Tibial artery (tissue), 4 donors: Measurements from ENCODE around the gene ARHGAP9.
"Not testable (repeated sequence)": the region's sequence is repeated elsewhere in the genome, so short reads cannot be mapped to it uniquely, and the experiment has no call there.

Source experiments
- DNase-seq, 2 donors: peaks; one replicate each; pipeline ENCODE4 v3.0.0-alpha.2; 2019
- H3K27ac ChIP-seq, 2 donors: fragments of 200-600 bp; sonication (generic) in 1 of 2; 1 replicate in 1 of 2; 2 replicates in 1 of 2; pipeline ENCODE4 v1.5.1; 2018 to 2019; ENCODE audit warnings: mild to moderate bottlenecking in 1 of 2
- H3K27me3 ChIP-seq, 2 donors: fragments of 200-600 bp; sonication (generic) in 1 of 2; one replicate each; pipeline versions ENCODE4 v1.5.1 to v1.6.0; 2016 to 2019
- H3K36me3 ChIP-seq, 3 donors: fragments of 200-600 bp; sonication (generic) in 2 of 3; one replicate each; pipeline ENCODE4 v1.5.1; 2016 to 2019; ENCODE audit warnings: mild to moderate bottlenecking in 2 of 3
- H3K4me1 ChIP-seq, 4 donors: fragments of 200-600 bp; sonication (generic) in 2 of 4; 1 replicate in 3 of 4; 2 replicates in 1 of 4; pipeline ENCODE4 v1.5.1; 2016 to 2019
- H3K4me3 ChIP-seq, 2 donors: fragments of 200-600 bp; sonication (generic) in 1 of 2; 1 replicate in 1 of 2; 2 replicates in 1 of 2; pipeline ENCODE4 v1.5.1; 2018 to 2019; ENCODE audit warnings: mild to moderate bottlenecking in 2 of 2
- H3K9me3 ChIP-seq, 3 donors: fragments of 200-600 bp; sonication (generic) in 1 of 3; one replicate each; pipeline ENCODE4 v1.5.1; 2016 to 2019
- intact Hi-C: fragments of 100-400 bp; cut with DNase I; formaldehyde crosslinking; loops from one replicate; pipeline ENCODE4 v1.15.0; 2023; ENCODE audit warnings: low total_unique reads
- TF ChIP-seq, protein P1 (sequence below), 2 experiments: fragments of 200-600 bp in 1 of 2; fragments of 450-650 bp in 1 of 2; IDR thresholded peaks; one replicate each; pipeline ENCODE4 v1.5.1; 2017 to 2019; ENCODE audit warnings: antibody characterized with exemption in 2 of 2, mild to moderate bottlenecking in 1 of 2, moderate library complexity in 1 of 2

ARHGAP9 gene

DNA sequence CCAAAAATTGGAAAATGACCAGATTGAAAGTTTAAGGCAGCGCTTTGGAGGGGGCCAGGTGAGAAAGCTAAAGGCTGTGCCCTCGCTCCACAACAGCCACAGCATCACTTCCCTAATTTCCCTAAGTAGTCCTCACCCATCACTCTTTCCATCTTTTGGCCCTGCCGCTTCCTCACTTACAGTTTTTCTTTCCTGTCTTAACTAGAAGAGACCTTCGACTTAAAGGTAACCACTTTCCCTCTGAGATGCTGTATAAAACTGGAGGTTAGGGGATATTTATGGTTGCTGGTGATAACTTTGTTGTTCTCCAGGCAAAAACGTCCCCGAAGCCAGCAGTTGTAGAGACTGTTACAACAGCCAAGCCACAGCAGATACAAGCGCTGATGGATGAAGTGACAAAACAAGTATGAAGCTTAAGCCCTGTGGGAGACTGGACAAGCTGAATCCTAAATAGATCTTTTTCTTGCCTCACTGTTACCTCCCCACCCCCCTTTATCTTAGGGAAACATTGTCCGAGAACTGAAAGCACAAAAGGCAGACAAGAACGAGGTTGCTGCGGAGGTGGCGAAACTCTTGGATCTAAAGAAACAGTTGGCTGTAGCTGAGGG is 36.4 kb upstream of the ARHGAP9 start:
- Histone ChIP-seq H3K27ac (no peak overlapping the region), H3K36me3 (peaks cover 54 to 70% (median 66%) of the 10 kb centered on the region in 3 donors)

DNA sequence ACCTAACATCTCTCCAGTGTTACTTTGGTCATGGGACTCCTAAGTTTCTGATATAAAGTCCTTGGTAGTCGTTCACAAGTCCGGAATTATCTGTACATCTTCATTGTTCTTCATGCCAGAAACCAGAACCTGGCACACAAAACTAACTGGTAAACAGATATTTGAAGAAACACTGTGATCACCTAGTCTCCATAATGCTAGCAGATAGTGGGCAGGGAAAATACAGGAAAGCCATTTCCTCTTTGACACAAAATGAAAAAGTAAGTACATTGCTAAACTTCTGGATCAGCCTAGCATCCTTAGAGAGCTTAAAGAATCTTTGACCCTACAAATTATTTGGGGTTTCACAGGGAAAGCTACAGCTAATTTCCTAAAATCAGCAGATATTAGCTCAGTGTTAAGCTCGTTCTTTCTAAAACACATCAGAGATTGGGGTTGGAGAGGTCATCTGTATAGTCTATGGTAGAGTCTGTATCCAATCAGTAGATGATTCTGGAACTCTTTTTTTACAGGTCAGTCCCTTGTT is 35.8 kb upstream of the ARHGAP9 start:
- intact Hi-C loops, result no loop called here
- peaks cover 4 to 30% (median 26%) of the 10 kb centered on the region in 4 donors for H3K4me1 ChIP-seq
- H3K27ac ChIP-seq, result no peak overlapping the region

More for the DNA sequence above, 36.4 kb upstream of the ARHGAP9 start:
- DNase-seq, result no peak
- intact Hi-C loops, result no loop called here
- Histone ChIP-seq H3K9me3 (no peaks in the 10 kb centered on the region), H3K4me3 (no peak overlapping the region), H3K4me1 (peaks cover 4 to 33% (median 29%) of the 10 kb centered on the region in 4 donors), H3K27me3 (no peaks in the 10 kb centered on the region)
- TF ChIP-seq, protein P1, sequence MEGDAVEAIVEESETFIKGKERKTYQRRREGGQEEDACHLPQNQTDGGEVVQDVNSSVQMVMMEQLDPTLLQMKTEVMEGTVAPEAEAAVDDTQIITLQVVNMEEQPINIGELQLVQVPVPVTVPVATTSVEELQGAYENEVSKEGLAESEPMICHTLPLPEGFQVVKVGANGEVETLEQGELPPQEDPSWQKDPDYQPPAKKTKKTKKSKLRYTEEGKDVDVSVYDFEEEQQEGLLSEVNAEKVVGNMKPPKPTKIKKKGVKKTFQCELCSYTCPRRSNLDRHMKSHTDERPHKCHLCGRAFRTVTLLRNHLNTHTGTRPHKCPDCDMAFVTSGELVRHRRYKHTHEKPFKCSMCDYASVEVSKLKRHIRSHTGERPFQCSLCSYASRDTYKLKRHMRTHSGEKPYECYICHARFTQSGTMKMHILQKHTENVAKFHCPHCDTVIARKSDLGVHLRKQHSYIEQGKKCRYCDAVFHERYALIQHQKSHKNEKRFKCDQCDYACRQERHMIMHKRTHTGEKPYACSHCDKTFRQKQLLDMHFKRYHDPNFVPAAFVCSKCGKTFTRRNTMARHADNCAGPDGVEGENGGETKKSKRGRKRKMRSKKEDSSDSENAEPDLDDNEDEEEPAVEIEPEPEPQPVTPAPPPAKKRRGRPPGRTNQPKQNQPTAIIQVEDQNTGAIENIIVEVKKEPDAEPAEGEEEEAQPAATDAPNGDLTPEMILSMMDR (IDR thresholded peaks at IDR 0.05), result no peak

GRCh38 chr12:57514720-57515407 is 35.2 kb upstream of the ARHGAP9 start:
- intact Hi-C loops, result no loop called here
- Histone ChIP-seq H3K36me3 (peaks cover 56 to 81% (median 77%) of the 10 kb centered on the region in 3 donors), H3K27me3 (no peaks in the 10 kb centered on the region), H3K9me3 (no peaks in the 10 kb centered on the region), H3K4me1 (peaks cover 4 to 30% (median 26%) of the 10 kb centered on the region in 4 donors), H3K27ac (no peak overlapping the region), H3K4me3 (no peak overlapping the region)
- TF ChIP-seq, protein P1 (IDR thresholded peaks at IDR 0.05), result no peak
- DNase-seq, result no peak

More for the DNA sequence above, 35.8 kb upstream of the ARHGAP9 start:
- no peak overlapping the region for H3K4me3 ChIP-seq
- no peaks in the 10 kb centered on the region for H3K9me3 ChIP-seq
- peaks cover 54 to 75% (median 71%) of the 10 kb centered on the region in 3 donors for H3K36me3 ChIP-seq
- TF ChIP-seq, protein P1 (IDR thresholded peaks at IDR 0.05), result no peak
- no peaks in the 10 kb centered on the region for H3K27me3 ChIP-seq
- DNase-seq, result no peak

DNA sequence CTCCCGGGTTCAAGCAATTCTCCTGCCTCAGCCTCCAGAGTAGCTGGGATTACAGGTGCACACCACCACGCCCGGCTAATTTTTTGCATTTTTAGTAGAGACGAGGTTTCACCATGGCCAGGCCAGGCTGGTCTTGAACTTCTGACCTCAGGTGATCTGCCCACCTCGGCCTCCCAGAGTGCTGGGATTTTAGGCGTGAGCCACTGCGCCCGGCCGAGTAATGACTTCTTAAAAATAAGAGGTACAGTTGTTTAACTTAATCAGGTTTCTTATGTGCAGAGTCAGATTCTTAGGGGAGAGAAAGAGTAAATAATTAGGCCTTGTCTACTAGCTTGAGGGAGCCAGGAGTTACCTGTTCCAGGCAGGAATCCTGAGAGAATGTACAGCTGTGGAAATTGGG is 34.6 kb upstream of the ARHGAP9 start:
- not testable (repeated sequence) for H3K27ac ChIP-seq, DNase-seq, H3K4me3 ChIP-seq

GRCh38 chr12:57513677-57514076 is 34.0 kb upstream of the ARHGAP9 start:
- intact Hi-C loops, H3K9me3 ChIP-seq, H3K27me3 ChIP-seq, H3K4me3 ChIP-seq, DNase-seq, H3K27ac ChIP-seq: not testable (repeated sequence)
- peaks cover 65 to 91% (median 89%) of the 10 kb centered on the region in 3 donors for H3K36me3 ChIP-seq
- H3K4me1 ChIP-seq, result peaks cover 2 to 20% (median 18%) of the 10 kb centered on the region in 4 donors

More for the DNA sequence above, 34.6 kb upstream of the ARHGAP9 start:
- peaks cover 4 to 26% (median 23%) of the 10 kb centered on the region in 4 donors for H3K4me1 ChIP-seq
- H3K27me3 ChIP-seq, H3K9me3 ChIP-seq, intact Hi-C loops: not testable (repeated sequence)
- H3K36me3 ChIP-seq, result peaks cover 62 to 87% (median 83%) of the 10 kb centered on the region in 3 donors

- H3K4me1 ChIP-seq, result peaks cover 0 to 16% (median 13%) of the 10 kb centered on the region in 4 donors
- H3K27ac ChIP-seq, result no peak overlapping the region
- peaks cover 65 to 95% (median 89%) of the 10 kb centered on the region in 3 donors for H3K36me3 ChIP-seq
- DNase-seq, result no peak
- H3K4me3 ChIP-seq, result no peak overlapping the region
- H3K9me3 ChIP-seq, result no peaks in the 10 kb centered on the region
- TF ChIP-seq, protein P1 (IDR thresholded peaks at IDR 0.05), result no peak
- no peaks in the 10 kb centered on the region for H3K27me3 ChIP-seq
- intact Hi-C loops, result no loop called here
These were observed 33.6 kb upstream of the ARHGAP9 start for GRCh38 chr12:57513266-57513665.
